Measurements from ENCODE around the gene TSPAN10.
"Not testable (repeated sequence)": the region's sequence is repeated elsewhere in the genome, so short reads cannot be mapped to it uniquely, and the experiment has no call there.

The TSPAN10 gene

DNA sequence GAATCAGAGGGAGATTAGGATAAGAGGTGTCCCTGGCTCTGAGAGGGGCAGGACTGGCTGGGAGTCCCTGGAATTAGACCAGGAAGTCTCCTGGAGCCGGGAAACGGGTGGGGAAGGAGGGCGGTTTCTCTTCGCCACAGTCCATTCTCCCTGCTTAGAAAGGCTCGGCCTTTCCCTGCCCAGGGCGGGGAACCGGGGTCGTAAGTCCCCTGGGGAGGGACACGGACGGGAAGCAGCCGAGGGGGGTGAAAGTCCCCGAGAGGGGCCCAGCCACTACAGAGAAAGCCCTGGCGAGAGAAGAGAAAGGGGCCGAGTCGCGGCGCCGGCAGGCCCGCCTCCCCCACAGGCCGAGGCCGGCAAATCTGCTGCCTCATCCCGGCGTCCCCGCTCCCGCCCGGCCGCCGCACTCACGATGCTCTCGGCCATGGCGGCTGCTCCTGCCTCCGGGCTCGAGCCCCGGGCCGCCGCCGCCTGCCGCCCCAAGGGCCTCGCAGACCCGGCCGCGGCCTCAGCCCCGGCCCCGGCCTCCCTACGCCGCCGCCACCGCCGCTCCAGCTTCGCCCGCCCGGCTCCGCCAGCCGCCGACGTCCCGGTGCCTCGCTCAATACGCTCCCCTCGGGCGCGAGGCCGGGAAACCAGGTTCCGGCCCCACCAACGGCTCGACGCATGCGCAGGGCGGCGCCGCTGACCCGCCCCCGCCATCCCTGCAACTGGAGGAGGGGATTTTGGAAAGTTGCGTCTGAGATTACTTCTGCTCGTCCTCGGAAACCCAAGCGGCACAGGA lies at the start of gene TSPAN10, which contains the start of gene NPLOC4:
TSS of gene TSPAN10 (plus strand) at position 692 of the 784 bp plus-strand sequence. CDS start 5,217 bp downstream, outside the sequence.
TSS of gene NPLOC4 (minus strand) at position 608 of the 784 bp plus-strand sequence. CDS start at position 426, 182 bp downstream.
- DNase-seq, result peak; percentile 86

DNA sequence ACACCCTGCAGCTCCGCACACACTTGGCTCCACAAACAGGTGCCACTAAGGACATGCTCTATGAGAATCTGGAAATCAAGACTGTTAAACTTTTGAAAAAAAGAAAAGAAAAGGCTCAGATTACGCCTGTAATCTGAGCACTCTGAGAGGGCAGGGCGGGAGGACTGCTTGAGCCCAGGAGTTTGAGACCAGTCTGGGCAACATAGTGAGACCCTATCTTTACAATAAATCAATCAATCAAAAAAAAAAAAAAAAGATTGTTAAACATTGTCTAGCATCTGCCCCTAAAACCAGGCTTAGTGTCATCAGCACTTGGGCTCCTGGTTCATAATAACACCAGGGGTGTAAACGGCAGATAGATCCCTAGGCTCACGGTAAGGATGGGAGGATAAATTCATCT lies 47.4 kb upstream of the TSPAN10 start:
- no peak for DNase-seq

DNA sequence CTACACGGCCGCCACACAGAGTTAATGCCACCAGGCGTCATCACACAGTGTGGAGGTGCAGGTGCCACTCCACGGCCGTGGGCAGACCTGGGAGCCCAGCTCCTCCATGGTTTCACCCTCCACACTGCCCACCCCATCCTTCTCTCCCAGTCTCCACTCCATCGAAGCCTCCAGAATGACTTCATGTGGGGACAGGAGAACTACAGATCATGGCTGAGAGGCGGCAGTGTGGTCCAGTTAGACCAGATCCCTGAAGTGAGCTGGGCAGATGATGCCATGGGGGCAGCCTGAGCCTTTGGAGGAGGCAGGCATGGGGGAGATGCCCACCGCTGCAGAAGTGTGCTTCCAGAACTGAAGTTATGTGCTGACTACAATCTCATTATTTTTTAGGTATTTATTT lies 46.9 kb upstream of the TSPAN10 start:
- DNase-seq, result no peak

DNA sequence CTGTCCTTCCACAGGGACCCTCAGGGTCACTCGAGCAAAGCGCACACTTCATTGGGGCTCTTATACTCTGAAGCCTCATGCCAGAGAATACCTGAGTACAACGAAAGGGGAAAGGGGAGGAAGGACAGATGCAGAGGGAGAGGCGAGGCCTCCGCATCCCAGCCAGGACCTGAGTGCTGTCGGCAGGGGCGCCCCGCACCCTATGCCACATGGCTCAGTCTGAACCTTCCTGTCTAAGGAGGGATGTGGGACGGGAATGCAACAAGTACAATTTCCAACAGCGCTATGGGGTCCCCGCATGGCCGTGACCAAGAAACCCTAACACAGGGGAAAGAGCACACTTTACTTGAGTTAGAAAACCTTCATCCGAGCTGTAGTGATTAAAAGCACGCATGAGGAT lies 45.0 kb upstream of the TSPAN10 start:
- DNase-seq, result no peak

DNA sequence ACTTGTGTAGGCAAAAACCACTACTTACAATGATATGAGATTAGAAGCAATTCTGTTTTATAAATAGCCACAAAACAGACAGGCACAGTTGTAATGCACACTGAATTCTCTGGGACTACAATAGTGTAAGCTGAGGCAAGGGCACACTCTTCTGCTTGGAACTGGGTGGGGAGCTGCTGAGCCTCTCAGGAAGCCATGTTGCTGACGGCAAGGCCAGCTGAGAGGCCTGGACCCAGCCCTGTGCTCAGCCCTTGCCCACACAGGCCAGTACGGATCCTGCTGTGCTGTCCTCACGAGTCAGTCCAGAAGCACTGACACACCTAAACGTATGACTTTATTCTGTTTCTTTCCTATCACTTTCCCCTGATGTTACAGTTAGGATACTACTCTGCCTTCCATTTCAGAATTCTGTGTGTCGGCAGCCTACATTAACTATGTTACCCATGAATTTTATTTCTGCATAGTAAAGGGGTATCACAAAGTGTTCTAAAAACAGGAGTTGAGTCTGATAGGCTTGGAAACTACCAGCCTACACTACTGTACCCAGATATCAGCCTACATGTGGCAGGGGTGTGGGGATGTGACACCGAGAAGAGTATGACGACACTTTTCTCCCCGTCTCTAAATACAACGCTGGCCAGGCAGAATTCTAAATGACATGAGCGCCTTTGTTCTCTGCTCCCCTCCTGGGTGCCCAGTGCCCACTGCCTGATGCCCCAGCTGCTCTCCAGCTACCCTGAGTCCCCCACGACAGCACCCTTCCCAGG lies 43.7 kb upstream of the TSPAN10 start:
- no peak for DNase-seq

DNA sequence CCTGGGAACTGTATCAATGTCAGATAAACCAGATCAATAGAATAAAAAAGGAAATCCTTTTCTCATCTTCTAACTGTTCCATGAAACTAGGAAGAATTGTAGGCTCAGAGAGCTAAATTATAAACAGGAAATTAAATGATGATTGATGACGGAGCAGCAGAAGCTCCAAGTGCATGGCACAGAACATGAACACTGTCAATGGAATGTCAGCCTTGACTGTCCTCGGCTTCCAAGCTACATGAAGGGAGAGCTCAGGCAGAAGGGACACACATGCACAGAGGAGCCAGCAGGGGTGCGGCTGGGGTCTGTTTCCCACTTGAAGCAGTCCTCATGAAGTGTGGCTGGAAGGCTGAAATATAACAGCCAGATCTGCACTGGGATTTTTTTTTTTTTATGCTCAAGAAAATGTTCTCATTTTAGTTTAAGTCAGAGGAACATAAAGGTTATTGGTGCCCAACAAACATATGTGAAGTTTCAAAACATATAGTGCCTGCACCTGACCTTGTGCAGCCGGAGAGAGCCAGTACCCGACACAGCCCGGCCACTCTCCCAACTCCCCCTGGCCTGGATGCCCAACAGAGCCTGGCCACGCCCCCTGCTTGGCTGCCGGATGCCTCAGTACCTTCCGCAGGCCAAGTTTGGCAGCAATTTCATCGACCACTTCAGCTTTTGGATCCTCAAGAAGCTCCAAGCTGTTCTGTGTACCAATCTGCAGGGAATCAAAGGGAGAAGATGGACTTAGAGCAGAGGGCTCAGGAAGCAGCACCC lies 37.1 kb upstream of the TSPAN10 start:
- DNase-seq, result peak; percentile 86

DNA sequence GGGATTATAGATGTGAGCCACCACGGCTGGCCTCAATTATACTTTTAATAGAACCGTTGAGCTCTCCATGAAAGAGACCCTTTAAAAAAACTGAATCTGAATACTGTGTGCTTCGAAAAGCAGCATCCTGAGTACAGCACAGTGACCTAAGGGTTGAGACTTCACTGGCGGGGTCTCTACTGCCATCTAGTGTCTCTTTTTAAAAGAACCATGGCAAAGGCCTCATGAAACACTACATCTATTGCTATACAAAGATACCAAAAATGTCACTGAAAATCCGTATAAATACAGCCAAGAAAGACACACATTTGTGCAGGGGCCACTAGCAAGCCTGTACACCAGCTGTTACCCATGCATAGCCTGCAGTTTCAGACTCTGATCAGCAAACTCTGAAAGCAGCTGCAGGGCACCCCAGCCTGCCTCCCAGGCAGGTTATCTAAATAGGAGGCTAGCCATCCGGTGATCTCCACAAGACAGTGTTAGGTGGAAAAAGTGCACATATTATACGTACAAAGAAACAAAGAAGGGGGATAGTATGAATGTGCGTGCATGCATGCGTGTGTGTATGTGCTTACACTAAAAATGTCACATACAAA lies 35.4 kb upstream of the TSPAN10 start:
- DNase-seq, result peak; percentile 79

DNA sequence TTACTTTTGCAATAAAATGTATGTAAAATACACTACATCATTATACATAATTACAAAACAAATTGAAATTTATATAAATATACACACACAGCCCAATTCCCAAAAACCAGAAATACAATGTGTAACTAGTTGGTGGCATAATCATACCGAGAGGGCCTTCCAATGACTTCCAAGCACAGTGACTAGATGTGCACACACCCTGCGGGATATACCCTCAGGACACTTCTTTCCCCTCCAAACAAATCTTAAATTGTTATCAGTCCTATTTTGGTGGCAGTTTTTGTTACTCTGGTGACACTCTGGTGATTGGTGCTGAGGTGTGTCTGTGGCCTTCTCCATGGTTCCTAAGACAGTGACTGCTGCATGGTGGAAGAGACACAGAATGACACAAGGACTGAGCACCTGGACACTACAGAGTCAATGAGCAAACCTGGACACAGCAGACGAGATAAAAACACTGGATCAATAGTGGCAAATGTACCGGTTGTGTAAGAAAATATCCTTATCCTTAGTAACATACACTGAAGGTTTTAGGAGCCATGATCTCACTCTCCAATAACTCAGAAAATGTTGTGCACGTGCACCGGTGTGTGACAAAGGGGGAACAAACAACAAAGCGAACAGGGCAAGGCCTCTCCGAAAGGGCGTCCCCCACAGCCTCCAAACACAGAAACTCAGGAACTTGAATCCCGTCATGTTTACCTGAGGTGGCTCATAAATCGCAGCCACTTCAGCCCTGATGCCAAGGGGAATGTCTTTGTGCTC lies 33.0 kb upstream of the TSPAN10 start:
- DNase-seq, result no peak

DNA sequence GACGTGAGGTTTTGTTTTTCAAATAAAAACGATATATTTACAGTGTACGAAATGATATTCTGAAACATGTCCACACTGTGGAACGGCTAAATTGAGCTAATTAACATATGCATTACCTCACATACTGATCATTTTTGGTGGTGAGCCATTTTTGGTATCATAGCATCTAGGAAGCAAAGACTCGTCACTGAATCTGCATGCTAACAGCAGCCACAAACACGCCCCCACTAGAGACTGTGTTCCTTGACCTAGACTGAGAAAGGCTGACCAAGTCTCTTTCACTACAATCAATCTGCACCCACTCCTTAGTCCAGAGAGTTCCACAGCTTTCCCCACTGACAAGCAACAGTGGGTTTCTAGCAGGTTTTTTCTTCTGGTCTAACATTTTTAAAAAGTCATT lies 29.6 kb upstream of the TSPAN10 start:
- peak; percentile 44 for DNase-seq

DNA sequence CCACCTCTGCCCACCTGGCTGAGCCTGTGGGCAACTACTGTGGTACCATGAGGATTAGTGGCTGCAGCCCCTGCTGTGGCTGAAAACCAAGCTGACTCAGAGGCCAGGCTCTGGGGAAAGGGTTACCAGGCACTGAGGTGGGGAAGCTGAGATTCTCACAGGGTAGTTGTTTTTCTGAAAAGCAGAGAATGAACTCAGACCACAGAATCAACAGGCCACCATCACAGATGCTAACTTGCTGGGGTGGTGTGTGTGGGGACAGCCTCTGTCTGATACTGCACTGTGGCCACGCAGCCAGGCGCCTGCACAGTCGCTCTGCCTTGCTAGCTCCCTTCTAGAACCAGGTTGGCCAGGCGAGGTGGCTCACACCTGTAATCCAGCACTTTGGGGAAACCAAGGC lies 28.9 kb upstream of the TSPAN10 start:
- DNase-seq, result no peak

DNA sequence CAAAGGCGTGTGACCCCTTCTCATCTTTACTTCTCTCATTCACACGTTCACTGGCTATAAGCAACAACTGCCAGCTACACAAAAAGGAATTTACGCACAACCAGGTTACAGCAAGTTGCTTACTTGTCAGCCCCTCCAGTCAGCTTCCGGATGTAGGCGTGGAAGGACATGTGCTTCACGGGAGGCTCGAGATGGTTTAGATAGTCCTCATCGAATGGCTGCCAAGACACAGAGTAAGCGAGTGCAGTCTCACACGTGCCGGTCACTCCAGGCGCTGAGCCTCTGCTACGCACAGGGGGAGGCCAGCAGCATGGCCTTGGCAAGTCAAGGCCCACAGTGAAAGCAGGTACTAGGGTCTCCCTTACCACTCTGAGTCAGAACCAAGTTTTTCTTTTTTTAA lies 28.4 kb upstream of the TSPAN10 start:
- DNase-seq, result no peak

DNA sequence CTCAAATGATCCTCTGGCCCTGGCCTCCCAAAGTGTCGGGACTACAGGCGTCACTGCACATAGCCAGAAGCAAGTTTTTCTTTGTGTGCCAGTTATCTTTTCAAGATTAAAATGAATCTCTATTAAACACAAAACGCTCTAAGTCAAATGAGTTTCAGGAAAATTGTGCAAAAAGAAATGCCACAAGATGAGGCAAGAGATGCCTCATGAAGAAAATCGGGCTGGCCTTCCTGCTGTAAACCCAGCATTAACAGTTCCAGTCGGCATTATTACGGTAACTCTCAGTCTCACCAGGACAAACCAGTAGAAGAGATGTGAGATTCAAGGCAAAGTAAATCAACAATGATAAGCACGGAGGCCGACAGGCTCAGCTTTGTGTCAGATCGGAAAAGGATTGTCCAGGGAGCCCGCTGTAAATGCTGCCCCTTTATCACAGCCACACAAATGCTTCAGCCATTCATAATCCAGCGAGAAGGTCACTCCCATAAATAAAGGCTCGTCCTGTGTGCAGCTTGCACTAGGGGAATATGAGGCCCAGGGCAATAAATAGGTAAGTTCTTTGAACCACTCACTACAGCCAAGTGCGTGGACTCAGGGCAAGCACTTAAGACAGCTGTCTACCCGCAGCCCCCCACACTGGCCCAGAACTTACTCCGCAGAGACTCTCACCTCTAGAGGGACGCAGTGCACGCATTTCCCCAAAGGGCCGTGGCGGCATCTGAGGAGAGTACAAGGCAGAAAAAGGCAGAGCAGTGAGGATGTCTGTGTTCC lies 27.3 kb upstream of the TSPAN10 start:
- DNase-seq, result no peak

DNA sequence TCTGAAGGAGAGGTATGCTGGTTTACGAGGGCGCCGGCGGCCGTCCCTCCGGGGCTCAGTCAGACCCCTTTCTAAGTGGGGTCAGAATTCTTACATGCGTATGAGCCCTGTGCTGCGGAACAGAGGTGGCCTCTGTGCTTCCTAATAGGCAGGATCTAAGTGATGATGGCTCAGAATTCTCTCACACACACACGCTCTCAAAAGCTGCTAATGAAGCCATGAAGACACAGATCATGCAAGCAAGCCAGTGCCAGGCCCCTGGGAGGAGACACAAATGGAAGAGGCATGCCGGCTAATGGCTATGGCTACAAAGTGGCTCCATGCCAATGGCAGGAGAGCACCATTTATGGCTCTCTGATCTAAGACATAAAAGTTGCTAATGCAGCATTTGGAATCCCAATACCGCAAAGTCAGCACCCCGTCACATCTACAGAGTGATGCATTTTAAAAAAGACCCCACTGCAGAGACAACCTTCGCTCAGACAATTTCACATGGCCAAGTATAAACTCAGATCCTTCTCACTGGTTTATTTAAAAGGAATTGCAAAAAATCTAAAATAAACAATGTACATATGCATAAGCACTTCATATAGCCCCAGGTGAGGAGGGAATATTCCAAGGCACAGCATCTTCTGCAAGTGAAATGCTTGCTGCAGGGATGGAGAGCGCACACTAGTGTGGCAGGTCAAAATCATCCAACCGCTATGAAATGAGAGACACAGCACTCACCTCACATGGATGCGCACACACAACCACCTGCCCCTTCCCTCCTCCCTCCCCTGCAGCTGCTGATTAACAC lies 24.6 kb upstream of the TSPAN10 start:
- DNase-seq, result no peak

DNA sequence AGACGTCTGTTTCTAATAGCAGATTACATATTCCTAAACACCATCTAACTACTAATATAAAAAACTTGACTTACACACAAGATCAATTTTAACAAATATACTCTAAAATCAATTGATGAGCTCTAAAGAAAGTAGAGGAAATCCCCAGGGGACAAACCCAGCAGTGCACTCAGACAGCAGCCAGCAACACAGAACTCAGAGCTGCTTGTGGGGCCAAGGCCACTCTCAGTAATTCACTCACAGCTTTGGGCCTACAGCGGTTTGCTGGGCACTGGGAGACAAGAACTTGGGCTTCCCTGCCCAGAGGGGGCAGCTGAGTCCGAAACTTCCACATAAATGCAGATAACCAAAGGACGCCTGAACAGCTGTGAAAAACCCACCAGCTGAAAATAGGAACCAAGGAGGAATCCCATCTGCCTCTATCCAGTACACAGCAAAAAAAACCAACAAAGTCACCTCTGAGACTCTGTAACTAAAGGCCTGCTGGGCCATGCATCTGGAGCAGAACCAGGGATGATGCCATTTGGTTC lies 21.5 kb upstream of the TSPAN10 start:
- DNase-seq, result no peak

DNA sequence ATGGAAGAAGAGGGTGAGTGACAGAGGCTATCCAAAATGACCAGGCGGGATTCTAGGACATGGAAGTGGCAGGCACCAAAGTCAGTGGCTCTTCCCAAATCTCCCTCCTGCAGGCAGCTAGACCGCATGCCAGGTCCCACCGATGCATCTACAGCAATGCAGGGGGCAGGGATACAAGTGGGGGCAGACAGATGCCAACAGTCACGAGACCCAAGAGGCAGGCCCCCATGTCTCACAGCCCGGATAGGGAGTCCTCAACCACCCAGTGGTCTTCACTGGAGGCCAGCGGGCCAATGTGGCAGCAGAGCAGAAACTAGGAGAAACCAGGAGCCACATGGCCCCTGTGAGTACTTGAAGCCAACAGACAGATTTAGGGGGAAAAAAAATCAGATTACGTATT lies 20.1 kb upstream of the TSPAN10 start:
- DNase-seq, result no peak

DNA sequence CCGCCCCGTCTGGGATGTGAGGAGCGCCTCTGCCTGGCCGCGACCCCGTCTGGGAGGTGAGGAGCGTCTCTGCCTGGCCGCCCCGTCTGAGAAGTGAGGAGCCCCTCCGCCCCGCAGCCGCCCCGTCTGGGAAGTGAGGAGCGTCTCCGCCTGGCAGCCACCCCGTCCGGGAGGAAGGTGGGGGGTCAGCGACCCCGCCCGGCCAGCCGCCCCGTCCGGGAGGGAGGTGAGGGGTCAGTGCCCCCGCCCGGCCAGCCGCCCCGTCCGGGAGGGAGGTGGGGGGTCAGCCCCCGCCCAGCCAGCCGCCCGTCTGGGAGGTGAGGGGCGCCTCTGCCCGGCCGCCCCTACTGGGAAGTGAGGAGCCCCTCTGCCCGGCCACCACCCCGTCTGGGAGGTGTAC lies 18.7 kb upstream of the TSPAN10 start:
- DNase-seq, result not testable (repeated sequence)

DNA sequence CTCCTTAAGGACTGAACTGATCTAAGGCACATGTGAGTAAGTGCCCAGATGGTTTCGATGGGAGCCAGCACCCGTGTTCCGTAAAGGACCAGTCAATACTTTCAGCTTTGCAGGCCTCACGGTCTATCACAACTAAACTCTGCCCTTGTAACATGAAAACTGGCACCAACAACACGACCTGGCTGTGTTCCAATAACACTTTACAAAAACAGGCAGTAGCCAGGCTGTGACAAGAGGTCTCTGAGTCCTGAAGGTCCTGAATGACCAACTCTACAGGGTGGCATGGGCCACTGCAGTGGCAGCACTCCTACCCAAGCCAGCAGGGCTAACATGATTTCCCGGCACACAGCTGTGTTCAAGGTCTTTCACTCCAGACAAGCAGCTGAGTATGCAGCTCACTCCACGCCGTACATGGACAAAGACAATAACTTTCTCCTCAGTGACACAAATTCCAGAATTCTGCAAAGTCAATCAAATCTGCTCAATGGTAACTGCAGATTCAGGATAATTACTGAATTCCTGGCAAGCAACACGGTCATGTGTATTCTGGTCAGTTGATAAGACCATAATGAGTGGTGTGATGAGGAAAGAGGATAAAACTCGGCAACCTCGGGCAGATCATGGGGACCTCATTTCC lies 15.4 kb upstream of the TSPAN10 start:
- no peak for DNase-seq

DNA sequence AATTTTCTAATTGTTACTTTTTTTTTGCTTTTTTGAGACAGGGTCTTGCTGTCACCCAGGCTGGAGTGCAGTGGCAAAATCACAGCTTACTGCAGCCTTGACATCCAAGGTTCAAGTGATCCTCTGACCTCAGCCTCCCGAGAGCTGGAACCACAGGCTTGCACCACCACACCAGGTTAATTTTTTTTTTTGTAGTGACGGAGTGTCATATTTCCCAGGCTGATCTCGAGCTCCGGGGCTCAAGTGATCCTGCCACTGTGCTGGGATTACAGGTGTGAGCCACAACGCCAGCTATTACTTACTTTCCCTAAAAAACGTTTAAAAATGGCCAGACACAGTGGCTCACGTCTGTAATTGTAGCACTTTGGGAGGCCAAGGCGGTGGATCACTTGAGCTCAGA lies 6.7 kb upstream of the TSPAN10 start:
- no peak for DNase-seq

DNA sequence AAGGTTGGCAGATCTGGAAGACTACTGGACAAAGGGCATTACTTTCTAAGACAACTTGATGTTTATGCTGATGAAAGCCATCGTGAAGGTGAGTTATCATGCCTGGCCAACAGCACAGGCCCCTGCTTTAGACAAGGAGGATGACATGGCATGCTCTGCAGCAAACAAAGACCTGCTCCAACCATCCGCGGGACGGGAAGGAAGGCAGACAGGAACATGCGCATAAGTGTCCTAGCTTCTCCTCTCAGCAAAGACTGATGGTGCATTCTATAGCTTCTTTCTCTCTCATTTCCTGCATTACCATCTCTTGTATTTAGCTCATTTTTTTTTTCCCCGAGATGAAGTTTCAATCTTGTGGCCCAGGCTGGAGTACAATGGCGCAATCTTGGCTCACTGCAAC lies 5.5 kb upstream of the TSPAN10 start:
- no peak for DNase-seq

DNA sequence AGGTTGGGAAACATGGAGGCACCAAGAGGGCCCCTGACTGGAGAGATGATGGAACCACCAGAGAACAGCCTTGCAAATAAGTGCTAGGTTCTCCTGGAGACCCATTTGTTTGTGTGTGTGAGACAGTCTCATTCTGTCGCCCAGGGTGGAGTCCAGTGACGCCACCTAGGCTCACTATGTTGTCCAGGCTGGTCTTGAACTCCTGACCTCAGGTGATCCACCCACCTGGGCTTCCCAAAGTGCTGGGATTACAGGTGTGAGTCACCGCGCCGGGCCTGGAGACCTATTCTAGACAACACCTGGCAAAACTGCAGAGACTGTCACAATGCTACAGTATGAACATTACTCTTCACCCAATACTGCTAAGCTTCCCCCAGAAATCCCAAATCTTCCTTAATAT lies 1.6 kb upstream of the TSPAN10 start:
- no peak for DNase-seq
